Testis (tissue), 2 donors: ENCODE results near the gene MORC2.

Experiments
- CTCF ChIP-seq, 3 experiments: fragments of 450-650 bp in 2 of 3; fragments of 200-600 bp in 1 of 3; sonication (generic) in 1 of 3; IDR thresholded peaks; one replicate each; pipeline ENCODE4 v1.5.1; 2016 to 2019; ENCODE audit warnings: antibody characterized with exemption in 3 of 3, mild to moderate bottlenecking in 2 of 3, moderate library complexity in 1 of 3
- POLR2A ChIP-seq: fragments of 450-650 bp; IDR thresholded peaks from one replicate; pipeline ENCODE4 v1.6.1; 2017; ENCODE audit warnings: antibody characterized with exemption, mild to moderate bottlenecking, moderate library complexity

- TF ChIP-seq POLR2A (no peak), CTCF (IDR thresholded peaks at IDR 0.05) (no peak)
Measured at GRCh38 chr22:30880181-30880601, 88.4 kb downstream of the MORC2 start.
